K562 (cell line): ENCODE measurements around the gene SUGP1. TPM values are rescaled to one million over a fixed set of nuclear protein-coding genes. Genes with fewer than 3 reads are reported as not detected.

Experiments used
- ATAC-seq: fragments of 200-7000 bp; cut with Tn5 transposase; 3 replicates; pipeline ENCODE4 v1.9.1; 2020; ENCODE audit warnings: moderate library complexity
- BruUV-seq: library from RNA; stranded (reverse); fragments of 400-500 nt; replicated peaks from 2 replicates; lab custom pipeline; 2021; lab: Mats Ljungman, UMichigan
- CTCF ChIA-PET: fragments of 300-600 bp; formaldehyde crosslinking; extraction: SDS; loops from one replicate; lab custom pipeline; 2021; ENCODE audit warnings: low intra/inter-chr PET ratio; lab: Yijun Ruan, JAX
- POLR2A ChIA-PET: fragments of 300-600, 350-650 bp; sonication (Branson Sonifier 250); formaldehyde crosslinking; extraction: SDS; loops from one replicate; lab custom pipeline; 2021; ENCODE audit warnings: antibody characterized with exemption, inconsistent platforms; lab: Yijun Ruan, JAX
- DNase-seq, 4 experiments: peaks; one replicate each; pipeline versions ENCODE4 v3.0.0 to v3.0.0-alpha.2; 2011 to 2018; ENCODE audit warnings: low spot score in 3 of 4, mixed read lengths in 3 of 4; ENCODE audit errors: extremely low read depth in 1 of 4
- FAIRE-seq: peaks from 2 replicates; lab custom pipeline; 2011; peaks lifted over from hg19 to GRCh38; lab: Jason Lieb, UNC
- H2AFZ ChIP-seq: 2 replicates; pipeline ENCODE4 v1.6.0; 2011; ENCODE audit warnings: low read depth, low read length, control low read depth, inconsistent platforms
- H3K27ac ChIP-seq: fragments of 200-600 bp; 3 replicates; pipeline ENCODE4 v1.8.0; 2011; ENCODE audit warnings: low read depth, mild to moderate bottlenecking, control low read depth, inconsistent platforms, low read length, moderate library complexity, mixed read lengths; ENCODE audit errors: extremely low read depth
- H3K27me3 ChIP-seq, 2 experiments: fragments of 300-600 bp in 1 of 2; 2 replicates in 1 of 2; 3 replicates in 1 of 2; pipeline versions ENCODE4 v1.6.0 to v1.8.0; 2011; ENCODE audit warnings: inconsistent platforms in 2 of 2, low read length in 2 of 2, mild to moderate bottlenecking in 1 of 2, mixed read lengths in 1 of 2, moderate library complexity in 1 of 2; ENCODE audit not compliant: control insufficient read depth in 2 of 2, insufficient read depth in 2 of 2
- H3K36me3 ChIP-seq: fragments of 300-600 bp; 3 replicates; pipeline ENCODE4 v1.8.0; 2011; ENCODE audit warnings: mild to moderate bottlenecking, low read length, inconsistent platforms; ENCODE audit not compliant: control insufficient read depth, insufficient read depth
- H3K4me1 ChIP-seq, 2 experiments: fragments of 200-600 bp in 1 of 2; replicated peaks in 1 of 2; 2 replicates in 1 of 2; 3 replicates in 1 of 2; pipeline versions ENCODE4 v1.5.1 to v1.8.0; 2011; ENCODE audit warnings: inconsistent platforms in 2 of 2, low read length in 2 of 2, mild to moderate bottlenecking in 1 of 2, mixed read lengths in 1 of 2, moderate library complexity in 1 of 2; ENCODE audit not compliant: control insufficient read depth in 2 of 2, insufficient read depth in 2 of 2
- H3K4me2 ChIP-seq: 2 replicates; pipeline ENCODE4 v1.6.1; 2011; ENCODE audit warnings: low read length, control low read depth, inconsistent platforms, mixed read lengths; ENCODE audit not compliant: insufficient read depth
- H3K4me3 ChIP-seq: fragments of 200-600 bp; sonication (generic), shearing (Covaris generic); 2 replicates; pipeline ENCODE4 v1.5.1; 2016; ENCODE audit warnings: control low read depth, inconsistent platforms
- H3K79me2 ChIP-seq: fragments of 200-600 bp; 3 replicates; pipeline ENCODE4 v1.8.0; 2011; ENCODE audit warnings: low read length, inconsistent platforms; ENCODE audit not compliant: control insufficient read depth, insufficient read depth
- H3K9ac ChIP-seq, 2 experiments: 2 replicates each; pipeline versions ENCODE4 v1.6.0 to v1.6.1; 2011; ENCODE audit warnings: low read depth in 2 of 2, low read length in 2 of 2, control low read depth in 1 of 2, inconsistent platforms in 1 of 2, mild to moderate bottlenecking in 1 of 2, mixed read lengths in 1 of 2; ENCODE audit not compliant: insufficient read depth in 1 of 2
- H3K9me1 ChIP-seq: one replicate; pipeline ENCODE4 v1.6.0; 2011; ENCODE audit warnings: inconsistent platforms, mild to moderate bottlenecking, low read length, moderate library complexity; ENCODE audit not compliant: control insufficient read depth, insufficient read depth
- H3K9me3 ChIP-seq: replicated peaks from 2 replicates; pipeline ENCODE4 v1.5.1; 2011; ENCODE audit warnings: low read depth, low read length, inconsistent platforms; ENCODE audit not compliant: control insufficient read depth, insufficient read depth
- H4K20me1 ChIP-seq: replicated peaks from 2 replicates; pipeline ENCODE4 v1.6.1; 2011; ENCODE audit warnings: low read length, inconsistent platforms, mixed read lengths; ENCODE audit not compliant: control insufficient read depth, insufficient read depth
- ATF3 ChIP-seq, 2 experiments: fragments of 450-650 bp in 1 of 2; sonication (generic) in 1 of 2; formaldehyde crosslinking in 1 of 2; IDR thresholded peaks in 1 of 2; conservative IDR thresholded peaks in 1 of 2; 2 replicates each; pipeline versions ENCODE4 v1.6.1 to v1.8.1; 2016 to 2023; ENCODE audit warnings: mild to moderate bottlenecking in 2 of 2, moderate library complexity in 2 of 2, inconsistent platforms in 1 of 2, missing genetic modification reagents in 1 of 2
- CEBPB ChIP-seq: fragments of 450-650 bp; IDR thresholded peaks from 2 replicates; pipeline ENCODE4 v1.6.1; 2016; ENCODE audit warnings: missing genetic modification characterization, missing compliant biosample characterization
- CEBPG ChIP-seq, 3 experiments: fragments of 200-800 bp in 1 of 3; sonication (Bioruptor generic) in 1 of 3; sonication (generic) in 1 of 3; formaldehyde crosslinking in 1 of 3; IDR thresholded peaks in 2 of 3; conservative IDR thresholded peaks in 1 of 3; 2 replicates each; pipeline versions ENCODE4 v1.6.1 to v1.8.0; 2016 to 2022; ENCODE audit warnings: missing compliant biosample characterization in 2 of 3, missing genetic modification characterization in 2 of 3, mild to moderate bottlenecking in 1 of 3, missing genetic modification reagents in 1 of 3
- IRF1 ChIP-seq: sonication (generic); formaldehyde crosslinking; IDR thresholded peaks from 2 replicates; pipeline ENCODE4 v1.8.0; 2022; ENCODE audit warnings: missing genetic modification reagents, mild to moderate bottlenecking, borderline replicate concordance
- MED1 ChIP-seq: sonication (generic); formaldehyde crosslinking; IDR thresholded peaks from 2 replicates; pipeline ENCODE4 v1.8.1; 2023; ENCODE audit warnings: missing genetic modification reagents, borderline replicate concordance
- RBM25 ChIP-seq: fragments of 200-400 bp; formaldehyde crosslinking; IDR thresholded peaks from 2 replicates; pipeline ENCODE4 v1.6.1; 2018; ENCODE audit warnings: low read length, low read depth, moderate library complexity; ENCODE audit not compliant: severe bottlenecking
- SMAD4 ChIP-seq: fragments of 250-450 bp; sonication (Bioruptor Pico); conservative IDR thresholded peaks from 2 replicates; pipeline ENCODE4 v1.8.0; 2021; ENCODE audit warnings: inconsistent platforms, mild to moderate bottlenecking, moderate library complexity
- SUPT5H ChIP-seq: fragments of 450-650 bp; IDR thresholded peaks from 2 replicates; pipeline ENCODE4 v1.6.1; 2016
- TAF9B ChIP-seq: fragments of 450-650 bp; IDR thresholded peaks from 2 replicates; pipeline ENCODE4 v1.6.1; 2018; ENCODE audit warnings: mild to moderate bottlenecking; ENCODE audit not compliant: partially characterized antibody
- TRIM24 ChIP-seq, 2 experiments: fragments of 450-650 bp; IDR thresholded peaks; 2 replicates each; pipeline ENCODE4 v1.6.1; 2016
- ZFP36 ChIP-seq: fragments of 150-350 bp; IDR thresholded peaks from 2 replicates; pipeline ENCODE4 v1.6.1; 2018; ENCODE audit warnings: low read length, low read depth; ENCODE audit not compliant: partially characterized antibody
- ZHX1 ChIP-seq: fragments of 150-350 bp; conservative IDR thresholded peaks from 2 replicates; pipeline ENCODE4 v1.6.1; 2014; ENCODE audit warnings: low read length
- WGBS: fragments of 100-300 bp; shearing (Covaris generic); methylation state at CpG from one replicate; pipeline ENCODE4 v1.1.6; 2016; ENCODE audit warnings: low coverage, mixed read lengths; ENCODE audit not compliant: insufficient coverage; ENCODE audit errors: missing lambda C conversion rate; 5-methylcytosine and 5-hydroxymethylcytosine counted together
- in situ Hi-C: fragments of 300-500 bp; cut with MboI; formaldehyde crosslinking; loops from 4 replicates; pipeline ENCODE4 v1.15.0; 2018; ENCODE audit warnings: inconsistent platforms, mixed read lengths
- intact Hi-C: fragments of 100-400 bp; cut with micrococcal nuclease; formaldehyde crosslinking; loops from 2 replicates; pipeline ENCODE4 v1.14.2; 2022
- polyA plus RNA-seq, 8 experiments: library from polyadenylated mRNA; depleted of rRNA in 4 of 8; stranded (reverse) in 5 of 8; unstranded in 3 of 8; fragments of >200 nt; fragmentation: Nextera tagmentation in 2 of 8; fragmentation: Illumina TruSeq in 1 of 8; extraction: Ambion mirVana in 2 of 8; extraction: Trizol in 1 of 8; gene quantifications; 2 replicates each; pipeline versions ENCODE4 v1.2.1 to v1.2.3, GENCODE V29; 2011 to 2014; ENCODE audit warnings: inconsistent platforms in 1 of 8, missing spikeins in 1 of 8
- total RNA-seq, 7 experiments: library from RNA; depleted of rRNA in 6 of 7; stranded (reverse); fragments of >200 nt in 6 of 7; fragmentation: Illumina TruSeq in 2 of 7; extraction: Trizol in 2 of 7; gene quantifications; 2 replicates each; pipeline versions ENCODE4 v1.2.1 to v1.2.3, GENCODE V29; 2011 to 2021; ENCODE audit warnings: low replicate concordance in 1 of 7

The SUGP1 gene
- total and polyA plus RNA-seq, 9 of the 15 experiments (the other 6 are each of a cell fraction or from before 2014, with no cell fraction given): 1.0 to 53.3 (median 32.4) TPM

- no peaks in the 10 kb centered on the region for H3K9me3 ChIP-seq
- CTCF ChIA-PET: no interaction called here
- peaks cover 4% of the 10 kb centered on the region for H3K9me1 ChIP-seq
- 21% methylated on average over 10 of the region's 10 CpGs for WGBS
- H3K79me2 ChIP-seq: no peaks in the 10 kb centered on the region
- BruUV-seq: no TSS peak
- ATAC-seq (no peak), DNase-seq (no peak), FAIRE-seq (no peak)
- no peak overlapping the region for H3K4me3 ChIP-seq
- intact Hi-C loops: no loop called here
- H3K9ac ChIP-seq: peak overlapping the region in 1 of 2 experiments; percentile 52; a peak in 1 of 4 replicates
- H2AFZ ChIP-seq: no peak overlapping the region
- peaks cover 0 to 30% of the 10 kb centered on the region in 2 experiments; a peak in 3 of 5 replicates for H3K27me3 ChIP-seq
- peaks cover 2 to 13% of the 10 kb centered on the region in 2 experiments; a peak in 3 of 5 replicates for H3K4me1 ChIP-seq
- H3K36me3 ChIP-seq: no peaks in the 10 kb centered on the region
- no peak overlapping the region for H3K4me2 ChIP-seq
- H4K20me1 ChIP-seq: 0 out of 2 replicates have a peak, but pooled peaks cover 6% of the 10 kb centered on the region
- in situ Hi-C loops: no loop called here
- no peak overlapping the region for H3K27ac ChIP-seq
- TF ChIP-seq IRF1 (CRISPR knock-in tag): no peak
- peak; percentile 20 for TF ChIP-seq ZFP36
- TF ChIP-seq SUPT5H: no peak
- TF ChIP-seq ATF3 (IDR thresholded peaks at IDR 0.05): peak; percentile 84
- TF ChIP-seq ATF3 (CRISPR knock-in tag; conservative IDR thresholded peaks at IDR 0.05): no peak
- TF ChIP-seq TRIM24 (IDR thresholded peaks at IDR 0.05): peak; percentile 36 to 49; a peak in 2 of 4 replicates
- no peak for TF ChIP-seq MED1 (CRISPR knock-in tag)
- peak; percentile 70 for TF ChIP-seq CEBPB
- no peak for TF ChIP-seq SMAD4 (CRISPR knock-in tag)
- TF ChIP-seq RBM25: peak; percentile 56
- TF ChIP-seq ZHX1: no peak
- no peak for TF ChIP-seq TAF9B
- TF ChIP-seq CEBPG (CRISPR knock-in tag; IDR thresholded peaks at IDR 0.05): peak; percentile 80
- peak; percentile 52 to 54 for TF ChIP-seq CEBPG (tag; conservative IDR thresholded peaks at IDR 0.05 in 1 of 2, IDR thresholded peaks at IDR 0.05 in 1 of 2)
- POLR2A ChIA-PET: no interaction called here
These were observed 51.6 kb downstream of the SUGP1 start for GRCh38 chr19:19268453-19269385.
